ENCODE measurements around the gene PTGES2.
"Not testable (repeated sequence)": the region's sequence is repeated elsewhere in the genome, so short reads cannot be mapped to it uniquely, and the experiment has no call there.

The PTGES2 gene

DNA sequence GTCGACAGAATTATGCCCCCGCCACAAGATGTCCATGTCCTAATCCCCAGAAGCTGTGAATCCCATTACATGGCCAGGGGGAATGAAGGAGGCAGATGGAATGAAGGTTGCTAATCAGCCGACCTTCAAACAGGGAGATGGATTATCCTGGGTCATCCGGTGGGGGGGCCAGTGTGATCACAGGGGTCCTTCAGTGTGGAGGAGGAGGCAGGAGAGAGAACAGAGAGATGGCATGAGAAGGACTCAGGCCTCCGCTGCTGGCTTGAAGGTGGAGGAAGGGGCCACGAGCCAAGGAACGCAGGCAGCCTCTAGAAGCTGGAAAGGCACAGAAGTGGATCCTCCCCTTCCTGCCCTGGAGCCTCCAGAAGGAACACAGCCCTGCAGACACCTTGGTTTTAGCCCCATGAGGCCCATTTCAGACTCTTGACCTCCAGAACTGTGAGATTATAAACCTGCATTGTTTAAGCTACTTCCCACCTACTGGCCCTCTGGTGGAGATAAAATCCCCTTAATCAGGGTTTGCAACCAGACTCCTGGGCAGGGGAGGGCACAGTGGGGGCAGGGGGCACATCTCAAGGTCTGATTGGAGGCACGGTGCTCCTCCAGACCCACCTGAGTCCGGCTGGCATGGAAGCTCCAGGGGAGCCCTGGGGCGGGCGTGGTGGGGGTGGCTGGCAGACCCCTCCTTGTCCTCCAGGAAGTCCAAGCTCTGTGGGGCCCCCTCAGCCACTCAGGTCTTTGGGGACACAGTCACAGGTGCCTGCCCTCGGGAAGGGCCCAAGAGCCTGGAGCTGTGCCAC lies 13.8 kb downstream of the PTGES2 start:
- TF ChIP-seq POLR2A (IDR thresholded peaks at IDR 0.05; ENCODE audit: low read depth, low read length) (no peak), POLR2AphosphoS5 (IDR thresholded peaks at IDR 0.05; ENCODE audit: low read depth, low read length) (no peak), TAF1 (IDR thresholded peaks at IDR 0.05; ENCODE audit: borderline replicate concordance, low read depth, low read length) (no peak)
- FAIRE-seq, result no peak
- DNase-seq (ENCODE audit: insufficient read length), result no peak

DNA sequence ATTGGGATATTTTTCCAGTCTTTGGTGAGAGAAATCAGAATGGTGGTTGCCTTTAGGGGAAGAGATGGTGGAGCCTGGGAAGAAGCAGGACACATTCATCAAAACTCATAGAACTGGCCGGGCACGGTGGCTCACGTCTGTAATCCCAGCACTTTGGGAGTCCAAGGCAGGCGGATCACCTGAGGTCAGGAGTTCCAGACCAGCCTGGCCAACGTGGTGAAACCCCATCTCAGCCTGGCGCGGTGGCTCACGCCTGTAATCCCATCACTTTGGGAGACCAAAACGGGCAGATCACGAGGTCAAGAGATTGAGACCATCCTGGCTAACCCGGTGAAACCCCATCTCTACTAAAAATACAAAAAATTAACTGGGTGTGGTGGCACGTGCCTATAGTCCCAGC lies 15.8 kb downstream of the PTGES2 start:
- FAIRE-seq; DNase-seq (ENCODE audit: insufficient read length): not testable (repeated sequence)

DNA sequence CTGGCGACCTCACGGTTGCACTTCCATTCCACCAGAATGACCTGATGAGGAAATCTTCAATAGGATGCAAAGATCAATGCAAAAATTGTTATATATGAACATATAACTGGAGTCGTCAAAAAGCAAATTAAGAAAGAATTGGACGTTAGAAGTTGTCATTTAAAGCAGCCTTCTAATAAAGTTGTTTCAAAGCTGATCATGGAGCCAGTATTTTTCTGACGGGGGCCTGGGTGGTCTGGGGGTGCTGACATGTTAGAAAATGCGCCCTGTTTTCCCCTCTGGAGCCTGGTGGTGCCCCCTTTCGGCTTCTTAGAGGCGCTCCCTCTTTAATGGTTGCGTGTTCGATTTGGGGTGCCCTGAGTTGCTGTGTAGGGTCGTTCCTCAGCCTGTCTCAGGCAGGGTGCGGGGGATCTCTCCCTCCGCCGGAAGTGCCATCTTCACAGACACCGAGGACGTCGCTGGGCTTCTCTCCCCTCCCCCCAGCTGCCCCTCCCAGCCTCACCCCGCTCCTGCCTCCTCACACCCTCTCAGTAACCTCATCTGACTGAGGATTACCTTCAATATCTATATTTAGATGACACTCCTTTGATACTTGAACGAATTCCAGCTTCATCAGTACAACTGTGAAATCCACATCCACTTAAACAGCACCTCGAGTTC lies 18.3 kb downstream of the PTGES2 start:
- DNase-seq (ENCODE audit: insufficient read length) (no peak), FAIRE-seq (no peak)
- no peak for TF ChIP-seq POLR2A (IDR thresholded peaks at IDR 0.05; ENCODE audit: low read depth, low read length)
- TF ChIP-seq POLR2AphosphoS5 (IDR thresholded peaks at IDR 0.05; ENCODE audit: low read depth, low read length), result no peak
- TF ChIP-seq TAF1 (IDR thresholded peaks at IDR 0.05; ENCODE audit: borderline replicate concordance, low read depth, low read length), result no peak

DNA sequence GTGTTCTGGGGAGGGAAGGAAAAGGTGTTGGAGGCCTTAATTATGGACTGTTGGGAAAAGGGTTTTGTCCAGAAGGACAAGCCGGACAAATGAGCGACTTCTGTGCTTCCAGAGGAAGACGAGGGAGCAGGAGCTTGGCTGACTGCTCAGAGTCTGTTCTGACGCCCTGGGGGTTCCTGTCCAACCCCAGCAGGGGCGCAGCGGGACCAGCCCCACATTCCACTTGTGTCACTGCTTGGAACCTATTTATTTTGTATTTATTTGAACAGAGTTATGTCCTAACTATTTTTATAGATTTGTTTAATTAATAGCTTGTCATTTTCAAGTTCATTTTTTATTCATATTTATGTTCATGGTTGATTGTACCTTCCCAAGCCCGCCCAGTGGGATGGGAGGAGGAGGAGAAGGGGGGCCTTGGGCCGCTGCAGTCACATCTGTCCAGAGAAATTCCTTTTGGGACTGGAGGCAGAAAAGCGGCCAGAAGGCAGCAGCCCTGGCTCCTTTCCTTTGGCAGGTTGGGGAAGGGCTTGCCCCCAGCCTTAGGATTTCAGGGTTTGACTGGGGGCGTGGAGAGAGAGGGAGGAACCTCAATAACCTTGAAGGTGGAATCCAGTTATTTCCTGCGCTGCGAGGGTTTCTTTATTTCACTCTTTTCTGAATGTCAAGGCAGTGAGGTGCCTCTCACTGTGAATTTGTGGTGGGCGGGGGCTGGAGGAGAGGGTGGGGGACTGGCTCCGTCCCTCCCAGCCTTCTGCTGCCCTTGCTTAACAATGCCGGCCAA lies 19.1 kb downstream of the PTGES2 start:
- FAIRE-seq, result no peak
- DNase-seq (ENCODE audit: insufficient read length), result peak; percentile 6

DNA sequence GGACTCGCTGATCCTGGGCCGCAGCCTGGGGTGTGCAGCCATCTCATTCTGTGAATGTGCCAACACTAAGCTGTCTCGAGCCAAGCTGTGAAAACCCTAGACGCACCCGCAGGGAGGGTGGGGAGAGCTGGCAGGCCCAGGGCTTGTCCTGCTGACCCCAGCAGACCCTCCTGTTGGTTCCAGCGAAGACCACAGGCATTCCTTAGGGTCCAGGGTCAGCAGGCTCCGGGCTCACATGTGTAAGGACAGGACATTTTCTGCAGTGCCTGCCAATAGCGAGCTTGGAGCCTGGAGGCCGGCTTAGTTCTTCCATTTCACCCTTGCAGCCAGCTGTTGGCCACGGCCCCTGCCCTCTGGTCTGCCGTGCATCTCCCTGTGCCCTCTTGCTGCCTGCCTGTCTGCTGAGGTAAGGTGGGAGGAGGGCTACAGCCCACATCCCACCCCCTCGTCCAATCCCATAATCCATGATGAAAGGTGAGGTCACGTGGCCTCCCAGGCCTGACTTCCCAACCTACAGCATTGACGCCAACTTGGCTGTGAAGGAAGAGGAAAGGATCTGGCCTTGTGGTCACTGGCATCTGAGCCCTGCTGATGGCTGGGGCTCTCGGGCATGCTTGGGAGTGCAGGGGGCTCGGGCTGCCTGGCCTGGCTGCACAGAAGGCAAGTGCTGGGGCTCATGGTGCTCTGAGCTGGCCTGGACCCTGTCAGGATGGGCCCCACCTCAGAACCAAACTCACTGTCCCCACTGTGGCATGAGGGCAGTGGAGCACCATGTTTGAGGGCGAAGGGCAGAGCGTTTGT lies 19.9 kb downstream of the PTGES2 start:
- no peak for FAIRE-seq
- no peak for DNase-seq (ENCODE audit: insufficient read length)
- TF ChIP-seq POLR2AphosphoS5 (IDR thresholded peaks at IDR 0.05; ENCODE audit: low read depth, low read length) (peak; percentile 25; the same call in 1 of the 2 replicates), TAF1 (IDR thresholded peaks at IDR 0.05; ENCODE audit: borderline replicate concordance, low read depth, low read length) (no peak)

More for the DNA sequence above, 19.1 kb downstream of the PTGES2 start:
- TF ChIP-seq TAF1 (IDR thresholded peaks at IDR 0.05; ENCODE audit: borderline replicate concordance, low read depth, low read length) (no peak), POLR2A (IDR thresholded peaks at IDR 0.05; ENCODE audit: low read depth, low read length) (no peak), POLR2AphosphoS5 (IDR thresholded peaks at IDR 0.05; ENCODE audit: low read depth, low read length) (no peak)

DNA sequence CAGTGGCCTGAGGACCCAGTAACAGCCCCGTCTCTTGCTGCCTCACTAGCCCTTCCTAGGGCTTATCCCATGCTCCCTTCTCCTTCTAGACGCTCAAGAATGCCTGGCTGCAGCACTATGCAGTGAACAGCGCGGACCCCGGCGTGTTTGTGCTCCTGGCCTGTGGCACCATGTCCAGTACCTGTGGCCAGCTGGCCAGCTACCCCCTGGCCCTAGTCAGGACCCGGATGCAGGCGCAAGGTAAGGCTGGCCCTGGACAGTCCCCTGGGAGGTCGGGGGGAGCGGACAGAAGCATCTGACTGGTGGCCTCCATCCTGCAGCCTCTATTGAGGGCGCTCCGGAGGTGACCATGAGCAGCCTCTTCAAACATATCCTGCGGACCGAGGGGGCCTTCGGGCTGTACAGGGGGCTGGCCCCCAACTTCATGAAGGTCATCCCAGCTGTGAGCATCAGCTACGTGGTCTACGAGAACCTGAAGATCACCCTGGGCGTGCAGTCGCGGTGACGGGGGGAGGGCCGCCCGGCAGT lies 20.5 kb downstream of the PTGES2 start:
- DNase-seq (ENCODE audit: insufficient read length) (no peak), FAIRE-seq (no peak)
- TF ChIP-seq TAF1 (IDR thresholded peaks at IDR 0.05; ENCODE audit: borderline replicate concordance, low read depth, low read length) (no peak), POLR2AphosphoS5 (IDR thresholded peaks at IDR 0.05; ENCODE audit: low read depth, low read length) (no peak), POLR2A (IDR thresholded peaks at IDR 0.05; ENCODE audit: low read depth, low read length) (no peak; the same call in 1 of the 2 replicates)

DNA sequence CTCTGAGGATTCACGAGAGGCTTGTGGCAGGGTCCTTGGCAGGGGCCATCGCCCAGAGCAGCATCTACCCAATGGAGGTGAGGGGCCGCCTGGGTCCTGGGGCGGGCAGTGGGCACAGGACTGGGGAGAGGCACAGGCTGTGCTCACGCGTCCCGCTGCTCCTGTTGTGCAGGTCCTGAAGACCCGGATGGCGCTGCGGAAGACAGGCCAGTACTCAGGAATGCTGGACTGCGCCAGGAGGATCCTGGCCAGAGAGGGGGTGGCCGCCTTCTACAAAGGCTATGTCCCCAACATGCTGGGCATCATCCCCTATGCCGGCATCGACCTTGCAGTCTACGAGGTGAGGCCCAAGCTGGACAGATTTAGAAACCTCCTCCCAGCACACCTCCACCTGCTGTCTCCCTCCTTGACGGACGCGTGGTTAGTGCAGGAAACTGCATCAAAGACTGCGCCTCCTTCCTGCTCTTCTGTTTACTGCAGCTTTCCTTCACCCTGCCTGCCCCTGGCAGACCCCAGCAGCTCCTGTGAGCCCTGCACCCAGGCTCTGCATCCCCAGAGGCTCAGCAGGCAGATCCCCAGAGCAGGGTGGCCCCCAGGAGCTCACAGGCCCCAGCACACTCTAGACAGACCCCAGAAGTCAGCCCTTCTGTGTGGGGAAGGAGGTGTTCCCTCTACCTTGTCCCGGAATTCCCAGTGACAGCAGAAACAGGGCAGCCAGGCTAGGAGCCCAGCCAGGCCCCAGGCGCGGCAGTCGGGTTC lies 21.2 kb downstream of the PTGES2 start:
- DNase-seq (ENCODE audit: insufficient read length) (no peak), FAIRE-seq (no peak)
- no peak for TF ChIP-seq POLR2AphosphoS5 (IDR thresholded peaks at IDR 0.05; ENCODE audit: low read depth, low read length)
- TF ChIP-seq TAF1 (IDR thresholded peaks at IDR 0.05; ENCODE audit: borderline replicate concordance, low read depth, low read length), result no peak
- no peak for TF ChIP-seq POLR2A (IDR thresholded peaks at IDR 0.05; ENCODE audit: low read depth, low read length)

DNA sequence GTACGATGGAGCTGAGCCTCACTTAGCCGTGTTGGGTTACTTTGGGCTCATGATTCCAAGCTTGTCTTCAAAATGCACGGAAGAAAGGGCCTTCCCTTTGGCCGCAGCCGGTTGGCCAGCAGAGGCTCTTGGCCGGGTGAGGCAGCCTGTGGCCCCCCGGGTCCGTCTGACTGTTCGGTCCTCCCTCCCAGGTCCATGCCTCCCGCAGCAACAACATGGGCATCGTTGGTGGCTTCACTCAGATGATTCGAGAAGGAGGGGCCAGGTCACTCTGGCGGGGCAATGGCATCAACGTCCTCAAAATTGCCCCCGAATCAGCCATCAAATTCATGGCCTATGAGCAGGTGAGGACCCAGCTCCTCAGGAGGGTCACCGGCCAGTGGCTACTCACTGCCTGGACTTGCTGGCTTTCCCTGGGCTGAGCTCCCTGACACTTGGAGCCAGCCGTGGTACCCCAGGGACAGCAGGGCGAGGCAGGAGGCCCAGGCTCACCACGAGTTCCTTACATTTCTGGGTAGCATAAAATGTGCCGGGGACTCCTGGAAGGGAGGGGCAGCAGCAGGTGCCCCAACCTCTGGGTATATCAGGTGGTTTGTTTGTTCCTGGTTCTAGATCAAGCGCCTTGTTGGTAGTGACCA lies 21.9 kb downstream of the PTGES2 start:
- no peak for TF ChIP-seq TAF1 (IDR thresholded peaks at IDR 0.05; ENCODE audit: borderline replicate concordance, low read depth, low read length)
- TF ChIP-seq POLR2AphosphoS5 (IDR thresholded peaks at IDR 0.05; ENCODE audit: low read depth, low read length), result no peak
- FAIRE-seq (no peak), DNase-seq (ENCODE audit: insufficient read length) (no peak)

DNA sequence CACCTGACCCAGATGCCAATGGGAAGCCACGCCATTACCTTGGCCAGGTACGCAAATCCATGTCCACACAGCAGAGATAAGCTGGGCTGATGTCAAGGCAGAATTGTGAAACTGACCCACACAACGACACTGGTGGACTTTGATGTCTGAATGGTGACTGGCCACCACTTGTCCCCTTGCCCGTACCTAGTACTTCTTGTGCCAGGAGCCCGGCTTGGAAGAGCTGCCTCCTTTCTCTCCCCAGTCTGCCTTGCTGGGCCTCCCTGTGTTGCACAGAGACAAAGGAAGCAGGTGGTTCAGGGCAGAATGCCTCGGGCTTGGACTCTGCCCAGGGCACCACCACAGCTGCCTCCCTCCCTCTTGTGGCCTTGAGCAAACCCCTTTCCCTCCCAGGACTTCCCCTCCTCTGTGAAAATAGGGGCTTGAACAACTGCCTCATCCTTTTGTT lies 23.3 kb downstream of the PTGES2 start:
- TF ChIP-seq TAF1 (IDR thresholded peaks at IDR 0.05; ENCODE audit: borderline replicate concordance, low read depth, low read length), result no peak
- no peak for TF ChIP-seq POLR2A (IDR thresholded peaks at IDR 0.05; ENCODE audit: low read depth, low read length)
- TF ChIP-seq POLR2AphosphoS5 (IDR thresholded peaks at IDR 0.05; ENCODE audit: low read depth, low read length), result no peak
- no peak for FAIRE-seq
- no peak for DNase-seq (ENCODE audit: insufficient read length)

DNA sequence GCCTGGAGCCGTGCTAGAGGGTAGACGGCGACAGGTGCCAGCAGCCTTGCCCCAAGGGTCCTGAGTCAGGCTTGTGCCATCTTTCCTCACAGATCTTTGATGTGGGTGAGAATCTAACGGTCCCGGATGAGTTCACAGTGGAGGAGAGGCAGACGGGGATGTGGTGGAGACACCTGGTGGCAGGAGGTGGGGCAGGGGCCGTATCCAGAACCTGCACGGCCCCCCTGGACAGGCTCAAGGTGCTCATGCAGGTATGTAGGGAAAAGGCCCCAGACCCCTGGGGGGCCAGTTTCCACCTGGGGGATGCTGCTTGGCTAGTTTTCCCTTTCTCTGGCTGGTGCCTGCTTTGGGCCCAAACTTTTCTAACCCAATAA lies 24.0 kb downstream of the PTGES2 start:
- TF ChIP-seq POLR2AphosphoS5 (IDR thresholded peaks at IDR 0.05; ENCODE audit: low read depth, low read length) (no peak), POLR2A (IDR thresholded peaks at IDR 0.05; ENCODE audit: low read depth, low read length) (no peak), TAF1 (IDR thresholded peaks at IDR 0.05; ENCODE audit: borderline replicate concordance, low read depth, low read length) (no peak)
- no peak for FAIRE-seq
- no peak for DNase-seq (ENCODE audit: insufficient read length)
